K562 (cell line): Measurements from ENCODE around the gene ARL16. TPM values are rescaled to one million over a fixed set of nuclear protein-coding genes. Genes with fewer than 3 reads are reported as not detected.

Experiments used
- CHD4 ChIP-seq: fragments of 200-600 bp; sonication (generic); IDR thresholded peaks from 3 replicates; pipeline ENCODE4 v1.6.1; 2012; ENCODE audit warnings: low read depth, mild to moderate bottlenecking, mixed read lengths, low read length, inconsistent platforms; ENCODE audit not compliant: insufficient read depth, insufficient replicate concordance, poor library complexity, severe bottlenecking
- ESRRA ChIP-seq: fragments of 450-650 bp; IDR thresholded peaks from 2 replicates; pipeline ENCODE4 v1.6.1; 2014; ENCODE audit warnings: low read depth, mild to moderate bottlenecking, moderate library complexity, borderline replicate concordance
- HDAC2 ChIP-seq: fragments of 450-650 bp; IDR thresholded peaks from 2 replicates; pipeline ENCODE4 v1.6.1; 2016; ENCODE audit warnings: mild to moderate bottlenecking
- MAFG ChIP-seq: fragments of 450-650 bp; conservative IDR thresholded peaks from 2 replicates; pipeline ENCODE4 v1.6.1; 2016; ENCODE audit warnings: missing genetic modification characterization, missing compliant biosample characterization
- MYBL2 ChIP-seq, 2 experiments: fragments of 450-650 bp in 1 of 2; sonication (generic) in 1 of 2; formaldehyde crosslinking in 1 of 2; IDR thresholded peaks; 2 replicates each; pipeline versions ENCODE4 v1.6.1 to v1.8.1; 2017 to 2022; ENCODE audit warnings: borderline replicate concordance in 1 of 2, inconsistent platforms in 1 of 2, low read depth in 1 of 2, mild to moderate bottlenecking in 1 of 2, missing genetic modification reagents in 1 of 2, moderate library complexity in 1 of 2
- POLR2AphosphoS2 ChIP-seq: IDR thresholded peaks from 2 replicates; pipeline ENCODE4 v1.6.1; 2012; ENCODE audit warnings: low read length, improper control_type of control experiment
- RBBP5 ChIP-seq: fragments of 200-600 bp; sonication (generic); IDR thresholded peaks from 2 replicates; pipeline ENCODE4 v1.6.1; 2012; ENCODE audit warnings: borderline replicate concordance, mild to moderate bottlenecking, low read length, control low read depth, inconsistent platforms; ENCODE audit not compliant: insufficient read depth, poor library complexity, severe bottlenecking
- RNF2 ChIP-seq: sonication (generic); IDR thresholded peaks from 2 replicates; pipeline ENCODE4 v1.6.1; 2016
- XRCC5 ChIP-seq: fragments of 200-400 bp; formaldehyde crosslinking; IDR thresholded peaks from 2 replicates; pipeline ENCODE4 v1.6.1; 2017; ENCODE audit warnings: low read depth, mild to moderate bottlenecking, low read length
- ZNF140 ChIP-seq: fragments of 250-450 bp; sonication (Bioruptor Pico); IDR thresholded peaks from 2 replicates; pipeline ENCODE4 v1.8.0; 2021; ENCODE audit warnings: moderate library complexity, mild to moderate bottlenecking, inconsistent platforms
- ZNF232 ChIP-seq: sonication (generic); formaldehyde crosslinking; IDR thresholded peaks from 2 replicates; pipeline ENCODE4 v1.8.0; 2022; ENCODE audit warnings: mild to moderate bottlenecking, missing genetic modification reagents
- polyA plus RNA-seq, 8 experiments: library from polyadenylated mRNA; depleted of rRNA in 4 of 8; stranded (reverse) in 5 of 8; unstranded in 3 of 8; fragments of >200 nt; fragmentation: Nextera tagmentation in 2 of 8; fragmentation: Illumina TruSeq in 1 of 8; extraction: Ambion mirVana in 2 of 8; extraction: Trizol in 1 of 8; gene quantifications; 2 replicates each; pipeline versions ENCODE4 v1.2.1 to v1.2.3, GENCODE V29; 2011 to 2014; ENCODE audit warnings: inconsistent platforms in 1 of 8, missing spikeins in 1 of 8
- total RNA-seq, 7 experiments: library from RNA; depleted of rRNA in 6 of 7; stranded (reverse); fragments of >200 nt in 6 of 7; fragmentation: Illumina TruSeq in 2 of 7; extraction: Trizol in 2 of 7; gene quantifications; 2 replicates each; pipeline versions ENCODE4 v1.2.1 to v1.2.3, GENCODE V29; 2011 to 2021; ENCODE audit warnings: low replicate concordance in 1 of 7
- TF ChIP-seq, protein P1 (sequence below): IDR thresholded peaks from 2 replicates; pipeline ENCODE4 v1.6.1; 2012; ENCODE audit warnings: low read depth, low read length, improper control_type of control experiment, borderline replicate concordance
- TF ChIP-seq, protein P2 (sequence below): fragments of 250-450 bp; sonication (Bioruptor Pico); IDR thresholded peaks from 2 replicates; pipeline ENCODE4 v1.8.0; 2021; ENCODE audit warnings: moderate library complexity, mild to moderate bottlenecking, inconsistent platforms

The ARL16 gene
- total and polyA plus RNA-seq, 9 of the 15 experiments (the other 6 are each of a cell fraction or from before 2014, with no cell fraction given) = 5.4 to 32.4 (median 22.6) TPM

- TF ChIP-seq XRCC5 (no peak), ESRRA (peak; percentile 66), ZNF140 (CRISPR knock-in tag) (no peak), POLR2AphosphoS2 (no peak), HDAC2 (no peak), RNF2 (0 out of 2 replicates have a peak, but pooled peaks have one; percentile 18), MAFG (tag) (no peak), ZNF232 (CRISPR knock-in tag) (no peak), RBBP5 (peak; percentile 18), MYBL2 (IDR thresholded peaks at IDR 0.05; ENCODE audit: low read depth) (no peak), MYBL2 (CRISPR knock-in tag; IDR thresholded peaks at IDR 0.05; ENCODE audit: borderline replicate concordance) (no peak), CHD4 (no peak)
- TF ChIP-seq, protein P1, sequence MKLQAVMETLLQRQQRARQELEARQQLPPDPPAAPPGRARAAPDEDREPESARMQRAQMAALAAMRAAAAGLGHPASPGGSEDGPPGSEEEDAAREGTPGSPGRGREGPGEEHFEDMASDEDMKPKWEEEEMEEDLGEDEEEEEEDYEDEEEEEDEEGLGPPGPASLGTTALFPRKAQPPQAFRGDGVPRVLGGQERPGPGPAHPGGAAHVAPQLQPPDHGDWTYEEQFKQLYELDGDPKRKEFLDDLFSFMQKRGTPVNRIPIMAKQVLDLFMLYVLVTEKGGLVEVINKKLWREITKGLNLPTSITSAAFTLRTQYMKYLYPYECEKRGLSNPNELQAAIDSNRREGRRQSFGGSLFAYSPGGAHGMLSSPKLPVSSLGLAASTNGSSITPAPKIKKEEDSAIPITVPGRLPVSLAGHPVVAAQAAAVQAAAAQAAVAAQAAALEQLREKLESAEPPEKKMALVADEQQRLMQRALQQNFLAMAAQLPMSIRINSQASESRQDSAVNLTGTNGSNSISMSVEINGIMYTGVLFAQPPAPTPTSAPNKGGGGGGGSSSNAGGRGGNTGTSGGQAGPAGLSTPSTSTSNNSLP = no peak
- TF ChIP-seq, protein P2, sequence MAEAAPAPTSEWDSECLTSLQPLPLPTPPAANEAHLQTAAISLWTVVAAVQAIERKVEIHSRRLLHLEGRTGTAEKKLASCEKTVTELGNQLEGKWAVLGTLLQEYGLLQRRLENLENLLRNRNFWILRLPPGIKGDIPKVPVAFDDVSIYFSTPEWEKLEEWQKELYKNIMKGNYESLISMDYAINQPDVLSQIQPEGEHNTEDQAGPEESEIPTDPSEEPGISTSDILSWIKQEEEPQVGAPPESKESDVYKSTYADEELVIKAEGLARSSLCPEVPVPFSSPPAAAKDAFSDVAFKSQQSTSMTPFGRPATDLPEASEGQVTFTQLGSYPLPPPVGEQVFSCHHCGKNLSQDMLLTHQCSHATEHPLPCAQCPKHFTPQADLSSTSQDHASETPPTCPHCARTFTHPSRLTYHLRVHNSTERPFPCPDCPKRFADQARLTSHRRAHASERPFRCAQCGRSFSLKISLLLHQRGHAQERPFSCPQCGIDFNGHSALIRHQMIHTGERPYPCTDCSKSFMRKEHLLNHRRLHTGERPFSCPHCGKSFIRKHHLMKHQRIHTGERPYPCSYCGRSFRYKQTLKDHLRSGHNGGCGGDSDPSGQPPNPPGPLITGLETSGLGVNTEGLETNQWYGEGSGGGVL (CRISPR knock-in tag) = no peak
- TF ChIP-seq, all 486 proteins: peak for 41
These were observed 28.9 kb upstream of the ARL16 start (continued) for GRCh38 chr17:81712468-81713003.
